Activated T-cell treated with anti-CD3 and anti-CD28 coated beads for 24 hours (primary cell): Measurements from ENCODE around the gene CCDC78.
"Not testable (repeated sequence)": the region's sequence is repeated elsewhere in the genome, so short reads cannot be mapped to it uniquely, and the experiment has no call there.

Source experiments
- DNase-seq: peaks from one replicate; pipeline ENCODE4 v3.0.0-alpha.2; 2020; ENCODE audit warnings: low read depth

CCDC78 gene

GRCh38 chr16:723695-724094, 2.5 kb downstream of the CCDC78 start:
- no peak for DNase-seq

DNA sequence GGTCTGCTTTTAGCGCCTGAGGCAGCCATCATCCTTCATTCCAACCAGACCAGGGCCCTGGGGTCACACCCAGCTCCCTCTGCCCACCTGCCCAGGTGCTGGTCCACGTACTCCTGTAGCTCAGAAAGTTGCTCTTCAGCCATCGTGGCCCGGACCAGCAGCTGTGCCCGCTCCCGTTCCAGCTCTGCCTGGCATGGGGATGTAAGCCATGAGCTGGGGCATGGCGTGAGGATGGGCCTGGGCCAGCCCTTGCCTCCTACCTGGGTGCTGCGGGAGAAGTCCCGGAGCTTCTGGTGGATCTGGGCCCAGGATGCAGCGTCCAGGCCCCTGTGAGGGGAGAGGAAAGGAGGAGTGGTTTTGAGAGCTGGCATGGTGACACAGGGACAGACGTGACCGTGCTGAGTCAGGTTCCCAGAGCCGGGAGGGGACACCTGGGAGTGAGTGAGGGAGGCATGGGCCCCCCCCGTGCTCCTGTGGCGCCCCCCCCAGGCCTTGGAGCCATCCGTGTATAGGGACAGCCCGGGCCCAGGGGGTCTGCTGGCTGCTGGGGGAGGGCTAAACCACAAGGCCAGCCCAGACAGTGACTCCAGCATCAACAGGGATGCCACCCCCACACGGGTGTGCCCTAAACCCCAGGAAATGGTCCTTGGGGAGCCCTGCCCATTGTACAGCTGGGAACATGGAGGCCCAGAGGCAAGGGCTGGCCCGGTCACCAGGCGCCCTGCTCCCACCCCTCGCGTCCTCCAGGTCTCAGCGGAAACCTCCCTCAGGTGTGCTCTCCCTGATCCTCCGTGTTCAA, 3.2 kb downstream of the CCDC78 start:
- no peak for DNase-seq

DNA sequence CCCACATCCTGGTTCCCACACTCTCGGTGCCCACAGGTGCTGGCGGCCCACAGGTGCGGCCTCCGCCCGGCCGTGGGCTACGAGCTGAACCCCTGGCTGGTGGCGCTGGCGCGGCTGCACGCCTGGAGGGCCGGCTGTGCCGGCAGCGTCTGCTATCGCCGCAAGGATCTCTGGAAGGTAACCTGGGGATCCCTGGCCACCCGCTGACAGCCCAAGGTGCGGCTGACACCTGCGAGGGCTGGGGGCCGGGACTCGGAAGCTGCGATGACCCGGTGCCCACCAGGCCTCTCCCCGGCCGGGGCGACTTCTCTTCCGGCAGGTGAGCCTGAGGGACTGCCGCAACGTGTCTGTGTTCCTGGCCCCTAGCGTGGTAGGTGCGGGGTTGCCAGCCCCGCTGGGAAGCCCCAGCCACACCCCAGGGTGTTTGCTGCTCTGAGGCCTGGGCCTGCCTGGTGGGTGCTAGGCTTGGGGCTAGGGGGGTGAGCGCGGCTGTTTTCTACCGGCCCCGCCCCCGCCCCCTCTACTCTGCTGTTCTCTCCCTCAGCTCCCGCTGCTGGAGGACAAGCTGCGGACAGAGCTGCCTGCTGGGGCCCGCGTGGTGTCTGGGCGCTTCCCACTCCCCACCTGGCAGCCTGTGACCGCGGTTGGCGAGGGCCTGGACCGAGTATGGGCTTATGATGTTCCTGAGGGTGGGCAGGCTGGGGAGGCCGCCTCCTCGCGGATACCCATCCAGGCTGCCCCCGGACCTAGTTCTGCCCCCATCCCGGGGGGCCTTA, 4.3 kb downstream of the CCDC78 start:
- DNase-seq: no peak

DNA sequence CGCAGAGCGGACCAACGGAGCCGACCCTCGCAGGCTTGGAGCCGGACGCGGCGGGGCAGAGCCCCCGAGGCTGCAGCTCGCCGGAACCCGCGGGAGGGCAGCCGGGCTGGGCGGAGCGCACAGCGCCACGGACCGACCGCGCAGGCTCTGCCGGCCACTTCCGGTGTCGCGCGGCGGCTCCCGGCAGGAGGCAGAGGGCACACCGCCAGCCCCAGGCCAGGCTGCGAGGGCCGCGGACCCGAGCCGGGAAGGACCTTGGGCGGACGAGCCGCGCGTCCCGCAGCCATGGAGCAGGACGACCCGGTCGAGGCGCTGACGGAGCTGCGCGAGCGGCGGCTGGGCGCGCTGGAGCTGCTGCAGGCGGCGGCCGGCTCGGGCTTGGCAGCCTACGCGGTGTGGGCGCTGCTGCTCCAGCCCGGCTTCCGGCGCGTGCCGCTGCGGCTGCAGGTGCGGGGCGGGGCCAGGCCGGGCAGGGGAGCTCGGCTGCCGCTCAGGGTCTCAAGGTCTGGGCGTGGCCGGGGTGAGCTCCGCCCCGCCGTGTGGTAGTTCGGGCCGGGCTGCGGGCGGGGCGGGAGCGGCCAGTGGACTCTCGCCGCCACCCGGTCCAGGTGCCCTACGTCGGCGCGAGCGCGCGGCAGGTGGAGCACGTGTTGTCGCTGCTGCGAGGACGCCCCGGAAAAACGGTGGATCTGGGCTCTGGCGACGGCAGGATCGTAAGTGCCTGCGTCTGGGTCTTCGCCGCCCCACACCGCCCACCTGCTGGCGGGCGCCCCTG, 5.1 kb downstream of the CCDC78 start, which contains the start of gene ANTKMT:
TSS of gene ANTKMT (plus strand) at position 157 of the 775 bp plus-strand sequence. CDS start at position 286, 129 bp downstream.
- peak; percentile 68 for DNase-seq

GRCh38 chr16:720447-720989, 5.7 kb downstream of the CCDC78 start:
- DNase-seq: peak; percentile 38

DNA sequence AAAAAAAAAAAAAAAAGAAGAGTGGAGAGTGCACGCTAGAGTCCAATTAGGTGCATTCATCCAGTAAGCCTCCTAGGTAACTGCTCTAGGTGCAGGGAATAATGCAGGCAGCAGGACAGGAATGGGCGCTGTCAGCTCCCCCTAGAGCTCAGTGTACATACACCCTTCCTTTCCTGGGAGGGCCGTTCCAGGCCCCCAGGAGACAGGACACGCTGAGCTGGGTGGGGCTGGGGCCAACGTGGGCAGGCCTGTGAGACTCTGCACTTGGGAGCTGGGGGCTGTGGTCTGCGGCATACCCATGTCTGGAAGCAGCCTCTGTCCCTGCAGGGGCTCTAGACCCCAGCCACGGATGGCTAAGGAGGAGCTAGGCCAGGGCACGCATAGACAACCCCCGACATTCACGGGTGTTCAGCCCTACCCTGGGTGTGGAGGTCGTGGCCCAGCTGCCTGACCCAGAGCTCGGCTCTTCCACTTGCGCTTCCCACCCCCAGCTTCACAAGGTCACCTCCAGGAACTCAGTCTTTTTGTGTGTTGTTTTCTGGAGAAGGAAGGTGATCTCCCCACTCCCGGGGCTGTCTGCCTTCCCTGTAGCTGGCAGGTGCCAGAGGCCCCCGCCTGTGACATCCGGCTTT, 6.3 kb downstream of the CCDC78 start:
- DNase-seq: no peak

DNA sequence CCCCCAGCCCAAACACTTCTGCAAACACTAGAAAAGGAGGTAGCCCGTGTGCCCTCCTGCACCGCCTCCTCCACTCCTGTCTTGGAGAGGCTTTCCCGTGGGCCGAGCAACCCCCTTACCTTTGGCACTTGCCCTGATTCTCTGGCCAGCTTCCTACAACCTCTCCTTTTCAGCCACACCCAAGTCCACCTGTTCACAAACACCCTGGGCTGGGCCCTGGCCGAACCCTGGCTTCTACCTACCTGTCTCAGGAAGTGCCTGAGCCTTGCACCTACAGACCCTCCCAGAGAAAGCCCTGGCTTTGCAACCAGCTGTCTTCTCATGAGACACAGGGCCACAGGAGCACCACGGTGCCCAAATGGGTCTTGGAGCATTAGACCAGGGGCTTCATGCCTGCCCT, 7.3 kb downstream of the CCDC78 start:
- DNase-seq: no peak

- no peak for DNase-seq
These were observed 7.9 kb downstream of the CCDC78 start for GRCh38 chr16:718389-718788.

DNA sequence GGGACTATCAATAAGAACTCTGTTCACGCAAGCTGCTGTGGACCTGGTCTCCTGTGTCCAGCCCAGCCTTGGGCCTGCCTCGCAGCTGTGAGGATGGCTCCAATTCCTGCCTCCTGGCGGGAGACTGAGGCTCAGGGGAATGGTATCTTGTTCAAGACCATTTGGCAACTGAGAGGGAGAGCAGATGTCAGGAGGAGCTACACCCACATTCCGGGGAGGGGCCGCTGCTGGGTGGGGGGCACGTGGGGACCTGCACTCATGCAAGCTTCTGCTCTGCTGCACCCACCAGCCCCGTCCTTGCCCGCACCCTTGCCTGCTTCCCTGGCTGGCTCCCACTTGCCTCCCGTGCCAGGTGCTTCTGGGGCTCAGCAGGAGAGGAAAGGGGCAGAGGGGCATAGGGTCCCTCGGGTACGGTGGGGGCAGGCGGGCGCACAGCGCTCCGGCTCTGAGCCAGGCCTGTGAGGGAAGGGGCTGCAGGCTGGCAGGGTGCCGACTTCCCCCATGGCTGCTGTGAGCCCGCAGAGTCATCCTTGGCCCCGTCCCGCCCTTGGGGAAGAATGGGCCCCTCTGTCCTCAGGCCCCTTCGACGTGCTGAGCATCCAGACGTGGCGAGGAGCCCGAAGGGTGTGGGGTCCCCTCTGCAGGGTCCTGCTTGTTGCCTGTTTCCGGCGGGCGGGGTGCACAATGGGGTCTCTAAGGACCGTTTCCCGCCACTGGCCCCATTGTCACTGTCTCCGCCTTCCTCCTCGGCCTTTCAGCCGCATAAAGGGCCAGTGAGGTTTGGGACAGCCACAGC, 8.6 kb downstream of the CCDC78 start:
- no peak for DNase-seq

- no peak for DNase-seq
These were observed 9.4 kb downstream of the CCDC78 start for GRCh38 chr16:716768-717325.

GRCh38 chr16:716200-716568, 10.1 kb downstream of the CCDC78 start:
- no peak for DNase-seq

GRCh38 chr16:715477-716199, 10.6 kb downstream of the CCDC78 start:
- DNase-seq: no peak

DNA sequence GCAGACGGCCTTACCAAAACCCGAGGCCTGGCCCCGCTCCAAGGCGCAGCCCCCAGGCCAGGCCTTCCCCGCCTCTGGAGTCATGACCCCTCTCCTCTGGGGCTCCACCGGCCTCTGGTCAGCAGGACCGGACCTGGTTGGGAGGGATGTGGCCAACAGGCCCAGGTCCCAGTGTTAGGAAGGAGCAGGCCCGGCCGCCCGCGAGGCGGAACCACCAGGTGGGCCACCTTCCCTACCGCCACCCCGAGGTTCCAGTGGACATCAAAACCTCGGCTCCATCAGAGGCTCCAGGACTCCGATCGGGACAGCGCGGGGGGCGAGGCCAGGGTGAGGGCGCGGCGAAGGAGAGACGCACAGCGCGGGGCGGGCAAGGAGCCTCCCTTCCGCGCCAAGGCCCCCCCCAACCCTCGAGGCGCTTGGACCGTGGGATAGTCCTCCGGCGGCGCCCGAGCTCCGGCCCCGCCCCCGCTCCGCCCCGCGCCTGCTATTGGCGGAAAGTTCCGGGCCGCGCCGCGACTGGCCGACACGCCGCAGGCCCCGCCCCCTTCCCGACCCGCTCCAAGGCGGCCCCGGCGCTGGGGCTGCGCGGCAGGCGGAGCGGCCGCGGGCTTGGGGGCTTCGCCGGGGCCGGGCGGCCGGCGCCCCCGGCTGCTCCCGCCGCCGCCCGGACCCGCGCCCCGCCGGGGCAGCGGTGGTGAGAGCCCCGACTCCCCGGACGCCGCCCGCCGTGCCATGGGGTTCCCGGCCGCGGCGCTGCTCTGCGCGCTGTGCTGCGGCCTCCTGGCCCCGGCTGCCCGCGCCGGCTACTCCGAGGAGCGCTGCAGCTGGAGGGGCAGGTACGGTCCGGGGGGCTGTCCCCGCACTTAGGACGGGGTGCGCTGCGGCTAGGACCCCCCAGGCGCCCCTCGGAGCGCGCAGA, 11.4 kb downstream of the CCDC78 start, which contains the start of gene METRN:
TSS of gene METRN (plus strand) at position 561 of the 919 bp plus-strand sequence. CDS start at position 733, 172 bp downstream.
- DNase-seq: peak; percentile 86

DNA sequence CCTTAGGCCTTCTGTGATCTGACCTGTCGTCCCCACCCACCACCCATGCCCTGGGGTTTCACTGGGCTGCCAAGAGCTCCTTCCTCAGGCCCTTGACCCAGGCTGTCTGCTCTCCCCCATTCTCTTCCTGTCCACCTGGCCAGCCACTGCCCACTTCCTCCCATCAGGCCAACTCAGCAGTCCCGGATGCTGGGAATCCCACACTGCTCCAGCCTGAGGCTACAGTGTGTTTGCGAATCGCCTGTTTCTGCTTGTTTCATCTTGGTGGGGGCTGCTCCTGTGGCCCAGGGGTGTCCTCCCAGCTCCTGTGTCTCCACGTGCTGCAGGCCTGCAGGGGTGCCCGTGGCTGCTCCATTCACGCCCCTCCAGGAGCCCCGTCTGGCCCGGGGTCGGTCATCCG, 12.2 kb downstream of the CCDC78 start:
- no peak for DNase-seq

DNA sequence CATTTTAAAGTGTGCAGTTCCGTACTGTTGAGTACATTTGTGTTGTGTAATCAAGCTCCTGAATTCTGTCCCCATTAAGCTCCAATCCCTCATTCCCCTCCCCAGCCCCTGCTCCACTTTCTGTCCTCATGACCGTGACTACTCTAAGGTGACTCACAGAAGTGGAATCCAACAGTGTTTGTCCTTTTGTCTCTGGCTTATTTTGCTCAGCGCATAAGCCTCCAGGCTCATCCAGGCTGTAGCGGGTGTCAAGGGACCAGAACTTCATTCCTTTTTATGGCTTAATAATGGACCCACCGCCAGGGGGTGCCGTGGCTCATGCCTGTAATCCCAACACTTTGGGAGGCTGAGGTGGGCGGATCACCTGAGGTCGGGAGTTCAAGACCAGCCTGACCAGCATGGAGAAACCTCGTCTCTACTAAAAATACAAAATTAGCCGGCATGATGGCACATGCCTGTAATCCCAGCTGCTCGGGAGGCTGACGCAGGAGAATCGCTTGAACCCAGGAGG, 13.4 kb downstream of the CCDC78 start:
- DNase-seq: not testable (repeated sequence)

DNA sequence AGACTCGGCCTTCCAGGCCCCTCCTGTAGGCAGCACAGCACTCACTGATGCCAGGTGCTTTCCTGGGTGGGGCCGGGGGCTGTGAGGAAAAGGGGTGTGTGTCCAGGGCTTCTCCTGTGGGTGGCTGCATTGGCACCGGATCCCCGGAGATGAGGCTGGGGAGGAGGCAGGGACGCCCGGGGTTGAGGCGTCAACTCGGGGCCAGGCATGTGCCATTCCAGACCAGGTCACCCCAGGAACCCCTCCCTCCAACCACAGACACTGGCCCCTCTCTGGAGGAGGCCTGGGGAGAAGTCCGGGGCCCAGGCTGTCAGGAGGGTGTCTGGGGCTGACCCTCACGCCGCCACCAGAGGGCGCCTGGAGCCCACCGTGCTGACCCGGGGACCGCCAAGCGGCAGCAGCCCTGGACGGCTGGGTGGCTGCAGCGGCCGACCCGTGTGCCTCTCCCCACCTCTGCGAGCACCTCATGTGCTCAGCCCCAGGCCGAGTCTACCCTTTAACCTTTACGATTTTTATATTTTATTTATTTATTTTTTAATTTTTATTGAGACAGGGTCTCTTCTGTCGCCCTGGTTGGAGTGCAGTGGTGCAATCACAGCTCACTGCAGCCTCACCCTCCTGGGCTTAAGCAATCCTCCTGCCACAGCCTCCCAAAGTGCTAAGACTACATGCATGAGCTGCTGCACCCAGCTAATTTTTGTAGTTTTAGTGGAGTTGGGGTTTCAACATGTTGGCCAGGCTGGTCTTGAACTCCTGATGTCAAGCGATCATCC, 14.5 kb downstream of the CCDC78 start:
- peak; percentile 73 for DNase-seq

DNA sequence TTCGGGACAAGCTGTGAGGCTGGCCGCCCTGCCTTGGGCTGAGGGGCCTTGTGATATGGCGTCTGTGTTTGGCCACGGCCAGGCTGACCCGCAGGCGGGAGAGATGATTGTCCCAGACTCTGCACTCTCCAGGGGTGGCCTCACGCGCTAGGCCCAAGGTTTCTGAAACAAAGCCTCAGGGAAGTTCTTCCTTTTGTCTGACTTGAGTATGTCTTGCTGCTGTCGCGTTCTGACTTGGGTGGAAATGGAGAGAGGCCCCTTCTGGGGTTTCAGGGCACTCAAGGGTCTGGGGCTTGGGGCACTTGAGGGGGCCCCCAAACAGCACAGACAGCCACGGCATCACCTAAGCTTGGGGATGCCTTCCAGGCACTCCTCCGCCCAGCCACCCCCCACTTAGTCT, 15.2 kb downstream of the CCDC78 start:
- DNase-seq: no peak
